Ascending aorta (tissue), 2 donors: ENCODE measurements around the gene RXRA. TPM values are rescaled to one million over a fixed set of nuclear protein-coding genes. Genes with fewer than 3 reads are reported as not detected.

Experiments used
- DNase-seq, 2 donors: peaks; one replicate each; pipeline ENCODE4 v3.0.0-alpha.2; 2019; ENCODE audit warnings: low spot score in 2 of 2
- H3K27ac ChIP-seq, 2 donors: fragments of 200-600 bp; sonication (generic); one replicate each; pipeline ENCODE4 v1.5.1; 2016 to 2017; ENCODE audit warnings: mild to moderate bottlenecking in 1 of 2
- H3K27me3 ChIP-seq: fragments of 200-600 bp; sonication (generic); one replicate; pipeline ENCODE4 v1.5.1; 2017
- H3K36me3 ChIP-seq, 2 donors: fragments of 200-600 bp; sonication (generic); one replicate each; pipeline ENCODE4 v1.5.1; 2016
- H3K4me1 ChIP-seq, 2 donors: fragments of 200-600 bp; sonication (generic); one replicate each; pipeline ENCODE4 v1.5.1; 2016 to 2017; ENCODE audit warnings: mild to moderate bottlenecking in 1 of 2
- H3K4me3 ChIP-seq, 2 donors: fragments of 200-600 bp; sonication (generic); one replicate each; pipeline ENCODE4 v1.5.1; 2016 to 2017; ENCODE audit warnings: mild to moderate bottlenecking in 1 of 2
- H3K9me3 ChIP-seq, 2 donors: fragments of 200-600 bp; sonication (generic); one replicate each; pipeline ENCODE4 v1.5.1; 2016
- intact Hi-C: fragments of 100-400 bp; cut with DNase I; formaldehyde crosslinking; loops from one replicate; pipeline ENCODE4 v1.15.1; 2023
- total RNA-seq: library from RNA; depleted of rRNA; stranded (reverse); fragments of >200 nt; gene quantifications from one replicate; pipeline ENCODE4 v1.1.0, GENCODE V29; 2016
- TF ChIP-seq, protein P1 (sequence below), 3 experiments: fragments of 200-600 bp in 2 of 3; fragments of 450-650 bp in 1 of 3; sonication (generic) in 2 of 3; IDR thresholded peaks; one replicate each; pipeline ENCODE4 v1.5.1; 2016 to 2019; ENCODE audit warnings: antibody characterized with exemption in 3 of 3, mild to moderate bottlenecking in 1 of 3, moderate library complexity in 1 of 3

RXRA gene
- total RNA-seq, 1 donor from 2014 or later: 64.1 TPM

DNA sequence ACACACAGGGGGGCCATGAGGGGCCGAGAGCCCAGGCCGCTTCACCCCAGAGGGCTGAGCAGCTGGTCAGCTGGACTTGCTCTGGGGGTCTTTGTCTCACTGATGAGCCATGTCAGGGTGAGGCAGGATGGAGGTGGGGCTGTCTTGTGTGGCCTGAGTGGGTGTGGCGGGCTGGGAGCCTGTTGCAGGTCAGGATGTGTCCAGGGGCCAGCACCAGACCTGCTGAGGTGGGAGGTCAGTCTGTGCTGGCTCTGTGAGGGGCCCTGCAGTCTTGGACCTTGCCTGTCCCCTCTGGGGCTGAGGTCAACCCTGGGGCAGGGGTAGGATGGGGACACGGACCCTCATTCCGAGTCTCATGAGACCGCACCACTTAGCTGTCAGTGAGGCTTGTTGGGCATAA, 56.9 kb downstream of the RXRA start:
- Histone ChIP-seq H3K27ac (no peak overlapping the region), H3K4me3 (no peak overlapping the region), H3K36me3 (no peaks in the 10 kb centered on the region), H3K27me3 (no peaks in the 10 kb centered on the region), H3K9me3 (no peaks in the 10 kb centered on the region), H3K4me1 (peaks cover 17 to 69% of the 10 kb centered on the region in 2 donors)
- TF ChIP-seq, protein P1, sequence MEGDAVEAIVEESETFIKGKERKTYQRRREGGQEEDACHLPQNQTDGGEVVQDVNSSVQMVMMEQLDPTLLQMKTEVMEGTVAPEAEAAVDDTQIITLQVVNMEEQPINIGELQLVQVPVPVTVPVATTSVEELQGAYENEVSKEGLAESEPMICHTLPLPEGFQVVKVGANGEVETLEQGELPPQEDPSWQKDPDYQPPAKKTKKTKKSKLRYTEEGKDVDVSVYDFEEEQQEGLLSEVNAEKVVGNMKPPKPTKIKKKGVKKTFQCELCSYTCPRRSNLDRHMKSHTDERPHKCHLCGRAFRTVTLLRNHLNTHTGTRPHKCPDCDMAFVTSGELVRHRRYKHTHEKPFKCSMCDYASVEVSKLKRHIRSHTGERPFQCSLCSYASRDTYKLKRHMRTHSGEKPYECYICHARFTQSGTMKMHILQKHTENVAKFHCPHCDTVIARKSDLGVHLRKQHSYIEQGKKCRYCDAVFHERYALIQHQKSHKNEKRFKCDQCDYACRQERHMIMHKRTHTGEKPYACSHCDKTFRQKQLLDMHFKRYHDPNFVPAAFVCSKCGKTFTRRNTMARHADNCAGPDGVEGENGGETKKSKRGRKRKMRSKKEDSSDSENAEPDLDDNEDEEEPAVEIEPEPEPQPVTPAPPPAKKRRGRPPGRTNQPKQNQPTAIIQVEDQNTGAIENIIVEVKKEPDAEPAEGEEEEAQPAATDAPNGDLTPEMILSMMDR (IDR thresholded peaks at IDR 0.05): no peak
- DNase-seq: no peak
- intact Hi-C loops: no loop called here

DNA sequence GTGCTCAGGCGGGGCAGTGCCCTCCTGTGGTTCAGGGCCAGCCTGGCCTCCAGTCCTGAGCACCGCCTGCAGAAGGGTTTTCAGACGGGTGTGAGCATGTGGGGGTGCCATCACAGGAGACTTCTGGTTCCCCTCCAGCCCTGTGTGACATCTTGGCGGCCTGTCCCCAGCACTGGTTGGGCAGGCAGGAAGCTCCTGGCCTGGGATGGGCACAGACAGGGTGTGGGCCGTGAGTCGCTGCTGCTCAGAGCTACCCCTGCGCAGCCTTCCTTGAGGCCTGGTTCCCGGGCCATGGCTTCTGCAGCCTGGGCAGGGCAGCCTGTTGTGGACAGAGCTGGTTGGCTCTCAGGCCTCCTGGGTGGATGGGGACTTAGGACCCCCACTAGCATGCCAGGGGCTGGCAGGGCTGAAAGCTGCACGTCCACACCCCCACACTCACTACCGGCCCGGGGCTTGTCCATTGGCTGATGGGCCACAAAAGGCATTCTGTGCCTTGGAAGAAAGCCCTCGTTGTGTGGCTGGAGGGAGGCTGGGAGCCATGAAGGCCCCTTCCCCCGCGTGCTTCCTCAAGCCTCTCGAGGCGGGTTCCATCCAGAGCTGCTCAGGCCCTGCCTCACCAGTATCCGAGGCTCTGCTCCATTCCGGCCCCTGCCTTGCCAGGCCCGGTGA, 58.7 kb downstream of the RXRA start:
- no peak for DNase-seq
- TF ChIP-seq, protein P1 (IDR thresholded peaks at IDR 0.05): no peak
- Histone ChIP-seq H3K4me3 (no peak overlapping the region), H3K9me3 (no peaks in the 10 kb centered on the region), H3K4me1 (peaks cover 5 to 51% of the 10 kb centered on the region in 2 donors), H3K36me3 (no peaks in the 10 kb centered on the region), H3K27ac (peak overlapping the region; percentile 1 to 34), H3K27me3 (no peaks in the 10 kb centered on the region)
- intact Hi-C loops: no loop called here

DNA sequence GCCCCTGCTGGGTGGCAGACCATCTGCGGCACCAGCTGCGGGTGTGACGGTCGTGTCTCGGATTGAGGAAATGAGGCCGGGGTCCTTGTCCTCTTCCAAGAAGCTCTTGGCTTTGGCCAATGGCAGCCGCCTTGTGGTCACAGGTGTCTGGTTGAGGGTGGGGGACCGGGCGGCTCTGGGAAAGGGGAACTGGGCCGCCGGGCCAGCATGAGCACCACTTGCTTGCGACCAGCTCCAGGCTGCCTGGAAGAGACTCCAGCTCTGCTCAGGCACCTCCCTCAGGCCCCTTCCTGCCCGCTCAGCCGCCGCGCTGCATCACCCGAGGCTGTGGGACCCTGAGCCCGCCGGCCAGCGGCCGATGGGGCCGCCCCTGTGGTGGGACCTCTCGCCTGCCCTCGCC, 59.7 kb downstream of the RXRA start:
- H3K4me1 ChIP-seq: peaks cover 5 to 42% of the 10 kb centered on the region in 2 donors
- DNase-seq: no peak
- TF ChIP-seq, protein P1 (IDR thresholded peaks at IDR 0.05): no peak
- H3K27me3 ChIP-seq: no peaks in the 10 kb centered on the region
- peak overlapping the region in 1 of 2 donors; percentile 69 for H3K27ac ChIP-seq
- H3K36me3 ChIP-seq: no peaks in the 10 kb centered on the region
- H3K9me3 ChIP-seq: no peaks in the 10 kb centered on the region
- intact Hi-C loops: no loop called here
- no peak overlapping the region for H3K4me3 ChIP-seq

DNA sequence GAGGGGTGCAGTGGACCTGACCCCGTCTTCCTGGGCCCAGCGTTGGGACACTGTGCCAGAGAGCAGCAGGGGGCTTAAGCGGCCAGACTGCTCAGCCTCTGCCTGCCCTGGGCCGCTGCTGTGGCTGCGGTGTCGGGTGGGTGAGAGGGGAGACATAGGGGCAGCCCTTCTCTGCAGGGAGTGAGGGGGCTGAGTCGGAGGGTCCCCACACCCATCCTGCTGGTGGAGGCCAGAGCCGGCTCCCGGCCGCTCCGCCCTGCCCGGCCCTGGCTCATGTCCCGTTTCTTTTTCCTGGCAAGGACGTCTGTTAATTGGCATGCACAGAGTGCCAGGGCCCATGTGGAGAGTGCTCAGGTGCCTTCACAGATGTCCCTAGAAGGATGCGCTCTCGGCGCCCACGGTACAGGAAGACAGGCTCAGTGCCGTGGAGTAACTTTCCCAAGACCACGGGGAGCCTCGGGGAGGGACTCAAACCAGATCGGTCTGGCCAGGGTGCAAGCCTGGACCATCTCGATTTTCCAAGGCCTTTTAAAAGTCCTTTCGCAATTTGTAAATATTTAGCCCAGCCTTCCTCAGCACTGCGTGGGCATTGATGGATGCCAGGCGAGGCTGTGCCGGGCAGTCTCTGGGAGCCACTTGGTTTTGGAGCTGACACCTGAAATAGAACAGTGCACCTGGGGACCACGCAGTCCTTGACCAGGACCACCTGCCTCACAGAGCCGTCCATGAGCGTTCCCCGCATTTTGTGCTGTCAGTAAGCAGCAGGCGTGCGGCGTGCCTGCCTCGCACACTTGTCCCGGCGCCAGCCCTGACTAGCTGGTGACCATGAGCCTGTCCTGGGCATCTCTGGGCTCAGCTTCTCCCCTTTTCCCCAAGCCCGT, 60.9 kb downstream of the RXRA start:
- Histone ChIP-seq H3K4me1 (peaks cover 5 to 34% of the 10 kb centered on the region in 2 donors), H3K36me3 (no peaks in the 10 kb centered on the region), H3K27me3 (no peaks in the 10 kb centered on the region), H3K4me3 (peak overlapping the region in 1 of 2 donors; percentile 26), H3K9me3 (no peaks in the 10 kb centered on the region), H3K27ac (peak overlapping the region; percentile 69 to 75)
- TF ChIP-seq, protein P1 (IDR thresholded peaks at IDR 0.05): no peak
- DNase-seq: no peak
- intact Hi-C loops: loop anchor here (1.0 kb wide), 1 partner anchor 16 kb away; no protein-coding TSS in a partner anchor

DNA sequence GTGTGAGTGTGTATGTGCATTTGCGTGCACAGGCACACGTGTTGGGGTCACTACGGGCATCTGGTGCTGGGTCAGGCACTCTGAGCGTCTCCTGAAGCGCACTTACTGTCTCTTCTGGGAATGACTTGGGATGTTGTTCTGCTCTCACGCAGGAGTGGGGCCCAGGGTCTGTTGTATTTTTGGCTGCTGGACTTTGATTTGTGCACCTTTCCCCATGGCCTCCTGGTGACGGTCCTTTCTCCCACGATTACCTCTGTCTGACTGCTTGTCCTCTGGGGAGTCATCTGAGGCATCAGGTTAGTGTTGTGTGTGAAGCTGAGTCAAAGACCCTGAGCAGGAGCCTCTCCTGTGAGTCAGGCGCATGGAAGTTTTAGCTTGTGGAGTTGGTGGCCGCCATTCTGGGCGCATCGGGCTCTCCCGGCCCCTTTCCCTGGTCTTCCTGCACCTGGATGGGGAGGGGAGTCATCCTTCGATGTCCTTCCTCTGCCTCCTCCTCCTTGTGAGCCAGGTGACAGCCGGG, 62.1 kb downstream of the RXRA start:
- Histone ChIP-seq H3K4me1 (peaks cover 5 to 33% of the 10 kb centered on the region in 2 donors), H3K27ac (no peak overlapping the region), H3K27me3 (no peaks in the 10 kb centered on the region), H3K4me3 (no peak overlapping the region), H3K36me3 (no peaks in the 10 kb centered on the region), H3K9me3 (no peaks in the 10 kb centered on the region)
- DNase-seq: no peak
- TF ChIP-seq, protein P1 (IDR thresholded peaks at IDR 0.05): no peak
- intact Hi-C loops: no loop called here
